Activated CD4-positive, alpha-beta T cell treated with anti-CD3 and anti-CD28 coated beads, Interleukin-2, amount 50 U/mL, for 48 hours (primary cell): ENCODE measurements around the gene SCTR.

Experiments
- DNase-seq, 2 experiments: peaks; one replicate each; pipeline ENCODE4 v3.0.0-alpha.2; 2020

SCTR gene

DNA sequence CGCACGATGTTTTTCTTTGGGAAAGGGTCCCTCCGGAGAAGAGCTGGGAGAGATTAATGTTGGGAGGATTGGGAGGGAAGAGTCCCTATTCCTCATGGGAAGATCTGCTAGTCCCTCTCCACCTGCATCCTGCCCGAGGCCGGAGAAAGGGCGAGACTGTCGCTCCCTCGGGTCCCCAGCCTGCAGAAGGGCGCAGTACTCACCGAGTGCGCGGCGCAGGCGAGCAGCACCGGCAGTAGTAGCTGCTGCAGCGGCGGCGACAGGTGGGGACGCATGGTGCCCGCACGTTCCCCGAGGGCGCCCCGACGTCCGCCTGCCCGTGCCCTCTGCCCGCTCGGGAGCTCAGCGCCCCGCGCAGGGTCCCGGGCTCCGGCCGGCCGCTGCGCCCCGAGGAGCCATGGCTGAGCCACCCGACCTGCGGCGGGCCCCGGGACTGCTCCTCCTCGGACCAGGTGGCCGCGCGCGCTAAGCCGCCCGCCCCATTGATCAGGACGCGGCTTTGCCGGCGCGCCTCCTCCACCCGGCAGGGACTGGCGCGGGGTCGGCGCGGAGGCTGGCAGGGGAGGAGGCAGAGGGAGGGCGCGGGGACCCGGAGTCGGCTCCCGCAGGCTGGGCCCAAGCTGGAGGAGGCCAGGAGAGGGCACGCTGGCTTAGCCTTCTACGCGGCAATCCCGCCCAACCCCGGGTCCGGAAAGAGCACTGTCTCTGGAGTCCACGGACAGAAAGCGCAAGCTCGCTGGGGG is at the start of gene SCTR:
Gene SCTR (minus strand): TSS at position 532 of the 743 bp plus-strand sequence. CDS start 257 bp downstream, at position 275.
- DNase-seq, result no peak

DNA sequence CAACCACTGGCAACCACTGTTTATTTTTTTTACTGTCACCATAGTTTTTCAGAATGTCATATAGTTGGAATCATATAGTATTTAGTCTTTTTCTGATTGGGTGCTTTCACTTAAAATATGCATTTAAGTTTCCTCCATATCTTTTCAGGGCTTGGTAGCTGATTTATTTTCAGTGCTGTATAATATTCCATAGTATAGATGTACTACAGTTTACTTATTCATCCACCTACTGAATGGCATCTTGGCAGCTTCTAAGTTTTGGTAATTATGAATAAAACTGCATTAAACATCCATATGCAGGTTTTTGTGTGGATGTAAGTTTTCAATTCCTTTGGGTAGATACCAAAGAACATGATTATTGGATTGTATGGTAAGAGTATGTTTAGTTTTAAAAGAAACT is 43.0 kb upstream of the SCTR start:
- no peak for DNase-seq

DNA sequence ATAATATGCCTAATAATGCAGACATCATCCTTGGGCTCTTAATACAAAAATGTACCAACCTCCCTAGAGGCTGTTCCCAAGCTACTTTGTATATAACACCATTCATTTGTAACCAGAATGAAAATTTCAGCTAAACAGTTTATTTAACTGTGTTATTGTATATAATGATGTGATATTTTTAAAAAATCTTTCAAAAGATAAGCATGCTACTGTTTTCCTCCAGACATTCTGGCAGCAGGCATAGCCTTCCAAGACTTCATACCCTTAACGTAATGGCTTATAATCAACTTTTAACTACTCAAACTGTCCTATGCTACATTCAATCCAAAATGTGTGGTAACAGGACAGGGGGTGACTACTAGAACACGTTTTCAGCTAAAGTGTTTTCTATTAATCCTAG is 41.2 kb upstream of the SCTR start:
- DNase-seq, result no peak

DNA sequence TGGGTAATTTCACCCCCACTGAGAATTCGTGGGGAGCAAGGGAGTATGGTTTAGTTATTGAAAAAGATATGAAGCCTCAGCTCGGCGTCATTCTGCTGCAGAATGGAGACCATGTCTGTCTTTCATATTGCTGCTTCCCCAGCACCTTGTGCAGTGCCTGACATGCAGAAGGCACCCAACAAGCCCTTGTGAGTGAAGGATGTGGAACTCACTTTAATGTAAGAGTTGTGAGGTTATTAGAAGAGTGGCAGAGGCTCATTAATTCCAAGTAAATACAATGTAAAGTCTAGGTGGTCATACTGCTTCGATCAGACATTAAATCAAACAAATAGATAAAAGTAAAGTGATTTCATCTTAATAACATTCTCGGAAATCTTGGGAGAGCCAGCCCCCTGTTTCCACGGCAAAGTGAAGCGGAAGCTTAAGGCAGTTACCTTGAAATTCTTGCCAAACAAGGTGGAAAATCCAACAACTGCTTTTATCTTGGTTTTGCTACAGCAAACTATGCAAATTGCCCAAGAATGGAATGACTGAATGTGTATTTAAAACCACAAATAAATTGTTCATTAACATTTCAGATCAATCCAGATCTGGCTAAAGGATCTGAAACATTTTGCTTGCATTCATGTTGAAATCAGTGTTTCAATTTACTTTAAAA is 29.5 kb upstream of the SCTR start:
- no peak for DNase-seq

DNA sequence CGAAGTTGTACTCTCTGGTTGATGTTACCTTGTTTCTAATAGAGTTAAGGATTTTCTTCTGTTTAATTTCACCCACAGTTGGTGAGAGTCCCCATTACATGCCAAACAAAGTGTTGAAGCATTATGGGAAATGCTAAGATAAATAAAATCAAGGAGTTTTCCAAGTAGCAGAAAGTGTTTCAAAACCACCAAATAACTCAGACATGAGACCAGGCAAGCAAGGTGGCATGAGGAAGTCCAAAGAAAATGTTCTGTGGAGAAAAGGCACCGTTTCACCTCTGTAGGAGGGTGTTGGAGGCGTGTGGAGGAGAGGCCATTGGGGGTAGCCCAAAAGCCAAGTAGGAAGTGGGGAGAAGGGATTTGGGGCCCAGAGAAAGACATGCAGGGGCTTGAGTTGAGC is 28.6 kb upstream of the SCTR start:
- no peak for DNase-seq

DNA sequence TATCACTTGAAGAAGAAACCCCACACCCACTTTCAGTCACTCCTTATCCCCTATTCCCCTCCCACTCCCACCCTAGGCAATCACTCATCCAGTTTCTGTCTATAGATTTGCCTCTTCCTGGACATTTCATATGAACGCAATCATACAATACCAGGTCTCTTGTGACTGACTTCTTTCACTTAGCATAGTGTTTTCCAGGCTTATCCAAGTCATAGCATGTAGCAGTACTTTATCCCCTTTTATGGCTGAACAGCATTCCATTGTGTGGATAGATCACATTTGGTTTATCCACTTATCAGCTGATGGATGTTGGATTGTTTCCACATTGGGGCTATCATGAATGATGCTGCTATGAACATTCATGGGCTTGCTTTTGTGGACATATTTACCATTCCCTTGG is 26.6 kb upstream of the SCTR start:
- no peak for DNase-seq

DNA sequence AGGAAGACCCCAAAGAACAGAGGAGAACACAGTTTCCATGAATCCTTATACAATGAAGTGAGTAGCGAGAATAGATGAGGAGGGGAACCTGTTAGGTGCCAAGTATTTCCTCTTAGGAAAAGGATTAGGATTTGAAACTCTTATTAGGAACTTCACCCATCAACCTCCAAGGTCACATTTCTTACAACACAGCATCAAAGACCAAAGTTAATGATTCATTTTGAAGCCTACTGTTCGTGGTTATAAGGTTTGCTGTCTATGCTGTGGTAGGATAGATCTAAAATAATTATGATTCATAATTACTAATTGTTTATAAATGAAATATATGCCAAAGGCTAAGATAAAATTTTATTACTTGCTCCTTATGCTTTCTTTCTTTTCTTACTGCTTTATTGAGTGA is 26.1 kb upstream of the SCTR start:
- no peak for DNase-seq

DNA sequence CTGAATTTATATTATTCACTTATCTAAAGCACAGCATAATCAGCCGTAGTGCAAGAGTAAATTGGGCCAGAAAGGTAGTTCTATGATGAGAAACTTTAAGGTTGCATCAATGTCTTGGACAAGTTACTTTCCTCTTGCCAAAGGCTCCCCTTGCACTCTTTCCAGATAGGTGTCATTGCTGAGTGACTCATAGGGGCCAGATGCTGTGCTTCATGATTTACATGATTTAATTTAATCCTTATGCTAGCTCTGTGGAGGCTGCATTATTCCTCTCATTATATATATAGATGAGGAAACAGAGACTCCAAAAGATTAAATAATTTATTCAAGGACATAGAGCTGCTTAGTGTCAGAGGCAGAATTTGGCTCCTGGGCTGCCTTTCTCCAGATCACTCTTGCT is 25.0 kb upstream of the SCTR start:
- no peak for DNase-seq

DNA sequence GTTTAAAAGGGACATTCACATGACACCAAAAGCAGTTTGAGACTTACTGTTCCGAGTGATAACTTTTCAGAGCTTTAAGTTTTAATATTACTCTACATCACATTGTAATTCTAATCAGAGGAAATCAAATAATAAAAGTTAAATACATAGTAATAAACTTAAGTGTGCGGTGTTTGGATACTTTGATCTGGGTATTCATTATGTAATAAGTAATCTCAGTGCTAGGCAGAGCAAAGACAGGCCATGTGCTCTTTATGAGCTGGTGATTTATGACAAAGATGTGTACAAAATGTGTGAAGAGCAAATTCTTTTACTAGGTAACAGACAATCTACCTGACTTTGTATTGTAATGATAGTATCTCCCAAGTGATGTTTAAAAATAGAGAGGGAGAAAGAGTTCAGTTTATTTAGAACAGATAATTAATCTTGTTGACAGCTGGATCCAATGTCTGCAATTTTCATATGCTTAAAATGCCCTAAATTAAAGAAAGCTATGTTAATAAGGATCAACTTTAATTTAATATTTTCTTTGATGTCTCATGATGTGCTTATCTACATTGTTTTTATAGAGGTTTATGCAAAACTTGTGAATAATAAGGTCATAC is 24.3 kb upstream of the SCTR start:
- no peak for DNase-seq

DNA sequence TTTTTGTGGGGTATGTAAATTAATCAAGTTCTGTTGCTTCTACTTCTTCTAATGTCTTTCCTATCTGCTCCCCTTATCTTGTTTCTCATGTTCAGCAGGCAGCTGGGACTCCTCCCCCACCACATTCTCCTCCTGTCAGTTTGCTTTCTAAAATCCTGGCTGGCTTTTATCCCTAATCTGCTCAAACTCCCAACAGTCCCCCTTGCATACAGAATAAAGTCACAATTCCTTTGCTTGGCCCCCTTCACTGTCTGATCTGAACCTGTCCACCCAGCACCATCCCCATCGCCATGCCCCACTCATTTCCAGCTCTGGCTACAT is 22.1 kb upstream of the SCTR start:
- DNase-seq, result no peak

DNA sequence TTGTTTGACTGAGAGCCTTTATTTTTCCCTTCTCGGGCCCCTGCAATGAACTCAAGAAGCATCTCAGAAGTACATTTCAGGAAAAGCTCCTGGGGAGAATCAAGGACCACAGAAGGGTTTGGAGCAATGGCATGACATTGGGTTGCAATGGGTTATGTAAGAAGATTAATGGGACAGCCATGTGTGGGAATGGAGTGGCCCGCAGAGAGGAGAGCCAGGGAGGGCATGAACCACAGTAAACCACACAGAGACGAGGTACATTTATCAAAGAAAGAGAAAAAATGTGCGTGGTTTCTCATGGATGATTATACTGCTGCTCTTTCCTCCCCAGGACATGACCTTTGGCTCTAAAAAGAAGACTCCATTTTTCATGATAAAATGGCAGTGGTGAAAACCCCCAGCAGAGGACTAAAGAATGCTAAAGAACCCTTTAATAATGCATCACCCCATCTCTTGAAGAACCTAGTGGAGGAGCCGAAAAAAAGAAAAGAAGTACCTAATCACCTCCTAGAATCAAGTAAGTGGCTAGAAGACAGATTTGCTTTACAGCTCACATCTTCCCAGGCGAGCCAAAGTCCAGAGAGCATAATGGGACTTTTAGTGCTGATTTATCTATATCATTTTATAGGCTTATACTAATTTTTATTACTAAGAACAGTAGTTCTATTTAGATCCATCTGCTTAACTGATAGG is 21.6 kb upstream of the SCTR start:
- no peak for DNase-seq

DNA sequence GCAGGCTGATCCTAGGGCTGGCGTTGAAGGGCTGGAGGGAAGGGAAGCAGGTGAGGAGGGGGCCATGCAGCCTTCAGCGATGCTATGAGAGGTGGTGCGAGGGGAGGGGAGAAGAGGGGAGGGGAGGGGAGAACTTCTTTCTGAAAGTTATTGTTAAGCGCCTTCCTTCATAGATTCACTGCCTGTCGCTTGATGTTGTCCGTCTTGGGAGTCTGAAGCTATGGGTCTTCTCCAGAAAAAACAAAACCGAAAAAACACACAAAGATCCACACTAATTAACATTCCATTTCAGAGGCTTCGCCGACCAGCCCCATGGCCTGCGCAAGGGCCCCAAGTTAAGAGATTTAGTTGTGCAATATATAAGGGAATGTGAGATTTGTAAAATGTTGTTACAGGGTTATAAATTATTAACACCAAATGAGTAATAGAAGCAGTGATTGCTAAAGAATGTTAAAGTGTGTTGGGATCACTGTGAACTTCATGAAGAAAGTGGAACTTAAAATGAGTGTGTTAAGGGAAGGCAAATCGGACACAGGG is 20.7 kb upstream of the SCTR start:
- no peak for DNase-seq

DNA sequence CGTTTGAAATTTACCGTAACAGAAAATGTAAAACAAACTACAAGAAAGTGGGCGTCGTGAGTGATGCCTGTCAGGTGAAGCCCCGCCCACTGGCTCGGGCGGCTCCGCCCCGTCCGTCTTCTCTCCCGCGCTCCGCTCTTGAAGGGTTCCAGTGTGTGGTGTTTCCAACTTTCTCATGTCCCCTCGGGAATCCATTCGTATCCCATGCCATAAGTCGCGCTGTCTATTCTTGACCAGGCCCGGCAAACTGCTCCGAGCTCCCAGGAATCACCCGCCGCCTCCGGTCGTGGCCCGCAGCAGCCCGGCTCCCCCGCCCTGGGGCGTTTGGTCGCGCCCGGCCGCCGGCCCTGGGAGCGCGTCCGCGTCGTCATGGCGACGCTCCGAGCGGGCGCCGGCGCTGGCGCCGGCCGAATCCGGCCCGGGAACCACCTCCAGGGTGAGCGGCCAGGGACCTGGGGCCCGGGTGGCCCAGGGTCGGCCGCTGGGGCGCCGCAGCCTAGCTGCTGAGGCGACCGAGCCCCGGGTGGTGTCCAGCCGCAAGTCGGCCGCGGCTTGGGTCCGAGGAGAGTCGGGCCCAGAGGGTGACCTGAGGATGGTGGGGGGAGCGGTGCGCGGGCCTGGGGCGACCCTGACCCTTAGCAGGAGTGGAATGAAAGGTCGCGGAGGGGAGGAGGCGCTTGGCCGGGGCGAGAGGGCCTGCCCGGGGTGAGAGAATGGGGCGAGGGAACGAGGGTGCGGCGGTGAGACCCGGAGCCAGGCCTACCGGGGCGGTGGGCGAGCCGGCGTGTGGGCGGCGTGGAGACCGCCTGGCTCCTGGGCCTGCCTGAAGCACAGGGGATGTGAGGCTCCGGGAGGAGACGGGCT is 20.0 kb upstream of the SCTR start, which contains the start of gene CFAP221:
Gene CFAP221 (plus strand): TSS at position 375 of the 864 bp plus-strand sequence. CDS start 1,683 bp downstream, outside the sequence.
- peak; percentile 63 to 76 for DNase-seq

DNA sequence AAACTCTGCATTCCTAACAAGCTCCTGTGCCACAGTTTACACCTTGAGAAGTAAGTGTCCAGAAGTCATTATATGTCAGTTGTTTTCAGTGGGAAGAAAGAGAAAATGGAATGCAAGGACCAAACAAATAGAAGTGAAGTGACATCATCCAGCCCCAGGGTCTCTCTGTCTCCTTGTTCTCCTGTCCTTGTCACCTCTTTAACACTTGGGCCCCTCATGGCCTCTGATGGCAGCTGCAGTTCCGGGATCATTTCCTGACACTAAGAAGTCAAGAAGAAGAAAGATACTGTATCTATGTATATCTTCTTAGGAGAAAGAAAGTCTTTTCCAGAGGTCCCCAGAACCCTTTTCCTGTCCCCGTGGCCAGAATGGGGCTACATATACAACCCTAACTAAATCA is 17.2 kb upstream of the SCTR start:
- DNase-seq, result no peak

DNA sequence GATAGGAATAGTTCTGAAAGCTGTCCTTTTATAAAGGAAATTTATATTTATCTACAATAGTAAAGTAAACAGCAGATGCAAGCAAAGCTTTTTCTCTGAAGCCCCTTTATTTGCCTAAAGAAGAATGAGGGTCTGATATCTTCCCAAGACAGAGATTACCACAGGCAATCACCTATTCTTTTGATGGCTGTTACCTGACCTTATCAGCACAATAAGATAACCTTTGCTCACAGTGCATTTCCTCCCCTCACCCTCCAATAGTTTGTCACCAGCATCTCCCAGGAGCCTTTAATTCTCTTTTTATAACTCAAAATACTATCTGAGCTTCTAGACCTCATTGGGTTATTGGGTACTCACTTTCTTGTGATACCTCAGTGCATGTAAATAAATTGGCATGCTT is 13.5 kb upstream of the SCTR start:
- no peak for DNase-seq

DNA sequence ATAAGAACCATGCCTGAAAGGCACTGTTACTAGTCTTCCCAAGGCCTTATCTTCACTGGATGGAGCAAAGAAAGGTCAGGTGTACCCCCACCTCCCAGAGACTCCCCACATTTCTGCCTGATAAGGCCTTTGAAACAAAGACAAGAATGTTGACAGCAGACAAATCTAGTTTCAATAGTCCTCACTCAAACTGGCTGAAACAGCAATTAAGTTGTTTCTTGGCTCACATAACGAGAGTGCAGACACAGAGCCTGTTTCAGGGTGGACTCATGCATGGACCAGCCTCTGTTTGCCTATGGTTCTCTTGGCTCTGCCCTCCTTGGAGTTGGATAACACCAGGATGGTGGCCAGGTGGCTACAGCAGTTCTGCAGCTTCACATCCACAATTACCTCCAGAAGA is 12.4 kb upstream of the SCTR start:
- no peak for DNase-seq

DNA sequence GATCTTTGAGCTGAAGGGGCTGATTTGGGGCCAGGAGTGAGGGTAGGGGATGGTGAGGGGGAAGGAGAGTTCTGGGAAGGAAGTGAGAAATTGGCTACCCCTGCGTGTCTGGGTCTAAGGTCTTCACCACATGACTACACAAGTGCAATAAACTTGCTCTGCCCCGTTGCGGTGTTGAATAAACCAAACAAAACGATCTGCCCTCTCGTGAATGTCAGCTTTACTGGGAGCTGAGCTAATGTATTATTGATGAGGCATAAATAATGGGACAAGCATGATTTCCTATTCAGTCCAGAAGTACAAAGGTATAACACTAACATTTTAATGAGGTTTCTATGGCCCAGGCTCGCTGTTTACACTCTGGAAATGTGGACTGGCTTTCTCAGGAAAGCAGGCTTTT is 11.9 kb upstream of the SCTR start:
- DNase-seq, result no peak

DNA sequence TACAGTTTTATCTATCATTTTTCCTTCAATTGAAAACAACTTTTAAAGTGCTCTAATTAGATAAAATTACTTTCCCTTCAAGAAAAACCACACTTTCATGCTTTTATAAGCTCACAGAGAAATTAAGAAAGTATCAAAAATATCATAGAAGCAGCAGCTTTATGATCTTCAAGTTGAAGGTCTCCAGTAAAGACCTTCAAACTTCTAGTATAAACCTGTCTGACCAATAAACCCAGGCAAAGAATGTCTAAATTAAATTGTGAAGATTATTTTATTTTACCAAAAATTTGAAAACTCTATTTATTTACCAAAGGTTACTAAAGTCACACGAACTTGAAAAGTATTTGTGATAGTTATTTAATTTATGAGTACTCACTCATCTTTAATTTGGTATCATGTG is 9.3 kb upstream of the SCTR start:
- DNase-seq, result no peak

DNA sequence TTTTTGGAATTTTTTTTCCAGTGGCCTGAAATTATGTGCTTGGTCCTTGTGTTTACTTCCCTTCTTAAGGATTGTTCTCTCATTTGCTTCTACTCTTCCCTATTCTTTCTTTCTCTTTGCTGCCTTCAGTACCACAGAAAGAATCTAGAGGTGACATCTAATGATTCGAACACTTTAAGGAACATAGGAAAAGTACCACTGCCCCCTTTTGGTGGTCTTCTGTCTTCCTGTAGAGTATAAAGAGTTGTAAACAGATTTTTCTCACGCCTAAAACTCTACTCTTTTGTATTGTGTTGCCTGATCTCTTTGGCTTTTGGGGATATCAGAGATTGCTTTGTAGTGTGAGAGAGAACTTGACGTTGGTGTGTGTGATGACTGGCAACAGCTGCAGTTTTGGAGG is 7.0 kb upstream of the SCTR start:
- no peak for DNase-seq

DNA sequence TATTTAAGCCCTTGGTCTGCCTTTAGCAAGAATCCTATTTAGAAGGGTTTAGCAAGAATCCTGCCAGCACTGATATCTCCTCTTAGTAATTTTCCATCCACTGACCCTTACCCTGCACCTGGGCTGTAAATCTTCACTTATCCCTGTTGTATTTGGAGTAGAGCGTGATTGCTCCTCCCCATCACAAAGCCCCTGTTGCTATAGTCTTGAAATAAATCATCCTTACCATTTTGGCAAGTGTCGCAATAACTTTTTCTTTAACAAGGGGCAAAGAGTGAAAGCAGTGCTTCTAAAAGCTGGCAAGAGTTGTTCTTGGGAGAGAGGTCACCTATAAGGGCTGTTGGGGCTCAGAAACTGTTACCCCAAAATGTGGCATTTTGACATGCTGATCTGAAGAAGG is 3.7 kb upstream of the SCTR start:
- DNase-seq, result no peak

DNA sequence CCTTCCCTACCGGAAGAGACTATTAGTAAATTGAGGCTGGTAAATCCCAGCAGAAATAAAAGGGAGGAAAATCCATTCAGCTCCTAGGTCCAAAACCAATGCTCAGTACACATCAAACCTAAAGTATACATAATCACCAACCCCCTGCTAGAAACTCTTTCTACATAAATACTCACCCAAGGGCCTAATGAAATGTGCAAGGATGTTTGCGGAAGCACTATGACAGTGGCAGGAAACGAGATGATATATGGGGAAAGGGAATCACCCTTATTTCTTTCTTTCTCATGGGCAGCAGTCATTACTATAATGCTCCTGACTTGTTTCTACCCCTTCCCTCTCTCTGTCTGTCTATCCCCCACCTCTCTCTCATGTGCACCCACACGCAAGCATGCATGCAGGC is 1.3 kb upstream of the SCTR start:
- DNase-seq, result no peak

DNA sequence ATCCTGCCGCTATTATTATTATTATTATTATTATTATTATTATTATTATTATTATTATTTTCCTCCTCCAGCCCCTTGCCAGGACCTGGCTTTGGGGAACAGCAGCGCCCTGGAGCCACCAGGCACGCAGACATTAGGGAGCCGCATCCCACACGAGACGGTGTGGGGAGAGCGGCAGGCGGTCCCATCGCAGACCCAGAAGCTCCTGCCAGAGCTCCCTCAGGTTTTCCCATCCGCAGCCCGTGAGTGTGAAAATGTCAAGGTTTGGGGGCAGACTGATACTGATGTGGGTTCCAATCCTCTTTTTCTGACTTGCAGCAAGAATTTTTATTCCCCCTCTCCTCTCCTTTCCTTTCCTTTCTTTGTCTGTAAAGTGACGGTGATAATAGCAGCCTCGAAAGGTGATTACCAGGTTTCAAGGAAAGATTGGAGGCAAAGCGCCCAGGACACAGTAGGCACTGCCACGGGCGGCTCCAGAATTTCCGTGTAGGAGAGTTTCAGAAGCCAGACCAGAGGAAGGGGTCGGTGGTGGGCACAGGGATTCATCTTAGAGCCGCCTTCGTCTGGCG is 816 bp downstream of the SCTR start:
- DNase-seq, result no peak
